Suppressor macrophage (primary cell): ENCODE results near the gene SLC3A2.
"Not testable (repeated sequence)": the region's sequence is repeated elsewhere in the genome, so short reads cannot be mapped to it uniquely, and the experiment has no call there.

Source experiments
- DNase-seq, 4 experiments: peaks; one replicate each; pipeline ENCODE4 v3.0.0-alpha.2; 2020 to 2022
- total RNA-seq, 17 experiments: gene quantifications; one replicate each; lab custom pipeline; 2026; ENCODE audit warnings: mixed read lengths in 6 of 17, inconsistent platforms in 3 of 17; lab: John Stamatoyannopoulos, UW

SLC3A2 gene
- 134 to 315 (median 254) reads per million in 17 experiments for total RNA-seq

- peak; percentile 89 to 96 (median 92) for DNase-seq
Observed at GRCh38 chr11:62880803-62881578, at the start of gene SLC3A2. Gene SLC3A2 (plus strand): TSS chr11:62880896. CDS start chr11:62881024, 128 bp downstream.

GRCh38 chr11:62830904-62831519 lies 49.7 kb upstream of the SLC3A2 start:
- no peak for DNase-seq

GRCh38 chr11:62831520-62832335 lies 49.0 kb upstream of the SLC3A2 start, which contains the start of gene STX5:
Gene STX5 (minus strand): TSS chr11:62832051. CDS start chr11:62831243, 808 bp downstream.
- DNase-seq: peak; percentile 99 to 100 (median 99)

DNA sequence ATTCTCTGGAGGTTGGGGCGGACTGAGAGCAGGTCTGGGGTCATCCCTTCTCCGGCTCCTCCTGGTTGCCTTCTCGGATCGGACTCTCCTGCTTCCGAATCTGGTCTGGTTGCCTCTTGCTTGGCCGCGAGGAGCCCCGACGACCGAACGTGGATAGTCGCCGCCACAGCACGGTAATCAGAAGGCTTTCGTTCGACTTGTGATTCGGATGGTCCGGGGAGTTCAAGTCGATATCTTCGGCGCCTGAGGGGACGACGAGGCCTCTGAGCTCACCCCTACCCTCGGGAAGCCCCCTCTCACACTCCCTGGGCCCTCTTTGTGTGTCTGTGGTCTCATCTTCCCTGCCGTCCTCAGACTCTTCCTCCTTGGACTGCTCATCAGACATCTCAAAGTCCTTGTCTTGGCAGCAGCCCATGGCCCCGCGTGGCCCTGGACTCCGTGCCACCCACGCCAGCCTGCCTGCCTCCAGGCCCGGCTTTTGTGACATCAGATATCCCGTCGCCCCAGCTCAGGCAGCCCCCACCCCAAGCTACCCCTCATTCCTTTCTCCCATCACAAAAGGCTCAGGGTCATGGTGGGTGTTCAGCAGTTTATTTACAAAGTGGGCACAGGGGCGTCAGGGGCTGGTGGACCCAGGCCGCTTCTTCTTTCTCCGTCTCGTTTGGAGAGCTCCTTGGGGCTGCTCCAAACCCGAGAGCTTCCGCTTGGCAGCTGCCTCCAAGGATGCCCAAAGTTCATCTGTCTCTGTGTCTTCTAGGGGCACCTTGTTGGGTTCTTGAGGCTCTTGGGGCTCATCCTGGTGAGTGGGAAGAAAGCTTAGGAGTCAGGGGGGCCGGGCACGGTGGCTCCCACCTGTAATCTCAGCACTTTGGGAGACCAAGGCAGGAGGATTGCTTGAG lies 48.1 kb upstream of the SLC3A2 start, which contains the start of gene TEX54:
Gene TEX54, minus strand, starts transcription at position 506 of the 899 bp plus-strand sequence.
- DNase-seq: peak in 3 of 4 experiments; percentile 49 to 68 (median 53)

DNA sequence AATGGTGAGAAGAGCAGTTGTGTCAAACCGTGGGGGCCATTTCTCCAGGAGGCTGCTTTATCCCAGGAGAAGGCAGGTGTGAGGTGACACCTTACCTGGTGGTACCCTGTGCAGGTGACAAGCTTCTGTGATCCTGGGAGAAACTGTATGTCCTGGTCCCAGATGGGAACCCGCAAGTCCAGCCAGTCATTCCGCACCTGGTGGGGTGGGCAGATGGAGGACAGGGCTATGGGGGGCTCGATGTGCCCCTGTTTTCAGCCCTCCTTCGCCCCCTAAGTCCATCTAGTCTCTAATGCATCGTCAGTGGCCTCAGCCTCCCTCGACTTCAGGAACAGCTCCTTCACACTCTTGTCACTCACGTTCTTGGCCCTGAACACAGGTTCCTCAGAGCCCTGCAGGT lies 45.4 kb upstream of the SLC3A2 start:
- DNase-seq: no peak

DNA sequence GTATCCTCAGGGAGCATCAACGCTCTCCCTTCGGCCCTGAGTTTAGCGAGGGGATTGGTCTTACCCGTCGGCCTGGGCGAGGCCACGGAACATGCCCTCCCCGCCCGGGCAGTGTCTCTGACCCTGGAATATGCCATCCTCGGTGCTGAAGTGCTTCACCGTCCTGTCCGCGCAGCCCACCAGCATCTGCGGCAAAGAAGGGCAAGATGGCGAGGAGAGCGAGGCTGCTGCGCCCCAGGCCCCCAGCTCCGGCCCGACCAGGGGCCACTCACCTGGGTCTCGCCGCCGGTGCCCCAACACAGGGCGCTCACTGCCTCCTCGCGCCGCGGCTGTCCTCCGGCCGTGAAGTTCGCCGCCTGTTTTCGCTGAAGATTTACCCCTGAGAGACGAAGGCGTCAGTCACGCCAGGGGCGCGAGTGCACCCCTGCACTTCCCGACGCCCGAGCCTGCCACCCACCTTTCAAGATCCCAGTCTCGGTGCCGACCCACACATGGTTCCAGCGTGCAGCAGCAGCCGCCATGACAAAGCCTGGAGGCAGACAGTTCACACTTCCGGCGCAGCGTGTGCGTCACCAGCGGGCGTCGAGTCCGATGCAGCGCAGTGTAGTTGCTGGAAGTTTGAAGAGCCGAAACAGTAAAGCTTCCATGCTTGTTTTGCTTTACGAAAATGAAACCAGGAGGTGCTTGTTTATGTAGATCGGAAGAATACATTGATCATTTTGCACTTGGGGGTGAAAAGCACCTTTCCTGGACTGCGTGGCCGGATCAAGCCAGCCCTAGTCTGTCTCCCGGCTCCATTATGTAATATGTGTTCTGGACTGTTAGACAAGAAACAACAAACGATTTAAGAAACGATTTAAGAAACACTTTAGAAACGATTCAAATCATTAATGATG lies 41.4 kb upstream of the SLC3A2 start, which contains the start of gene WDR74:
Gene WDR74, minus strand, starts transcription at position 541 of the 896 bp plus-strand sequence. Its CDS starts 20 bp downstream, at position 521.
- peak; percentile 96 to 97 (median 97) for DNase-seq

DNA sequence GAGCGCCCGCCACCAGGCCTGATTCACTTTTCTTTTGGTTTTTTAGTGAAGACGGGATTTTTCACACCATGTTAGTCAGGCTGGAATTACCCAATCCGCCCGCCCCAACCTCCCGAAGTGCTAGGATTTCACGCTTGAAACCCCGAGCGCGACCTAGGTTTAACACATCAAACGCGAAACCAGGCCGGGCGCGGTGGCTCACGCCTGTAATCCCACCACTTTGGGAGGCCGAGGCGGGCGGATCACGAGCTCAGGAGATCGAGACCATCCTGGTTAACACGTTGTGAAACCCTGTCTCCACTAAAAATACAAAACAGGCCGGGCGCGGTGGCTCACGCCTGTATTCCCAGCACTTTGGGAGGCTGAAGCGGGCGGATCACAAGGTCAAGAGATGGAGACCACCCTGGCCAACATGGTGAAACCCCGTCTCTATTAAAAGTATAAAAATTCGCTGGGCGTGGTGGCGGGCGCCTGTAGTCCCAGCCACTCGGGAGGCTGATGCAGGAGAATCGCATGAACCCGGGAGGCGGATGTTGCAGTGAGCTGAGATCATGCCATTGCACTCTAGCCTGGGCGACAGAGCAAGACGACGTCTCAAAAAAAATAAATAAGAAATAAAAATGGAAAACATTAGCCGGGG lies 39.9 kb upstream of the SLC3A2 start:
- DNase-seq: peak; percentile 81 to 87 (median 84)

- peak; percentile 92 to 99 (median 95) for DNase-seq
Observed at GRCh38 chr11:62841361-62842170, 39.1 kb upstream of the SLC3A2 start.

- DNase-seq: peak; percentile 26 to 61 (median 46)
Observed at GRCh38 chr11:62842171-62842741, 38.4 kb upstream of the SLC3A2 start.

DNA sequence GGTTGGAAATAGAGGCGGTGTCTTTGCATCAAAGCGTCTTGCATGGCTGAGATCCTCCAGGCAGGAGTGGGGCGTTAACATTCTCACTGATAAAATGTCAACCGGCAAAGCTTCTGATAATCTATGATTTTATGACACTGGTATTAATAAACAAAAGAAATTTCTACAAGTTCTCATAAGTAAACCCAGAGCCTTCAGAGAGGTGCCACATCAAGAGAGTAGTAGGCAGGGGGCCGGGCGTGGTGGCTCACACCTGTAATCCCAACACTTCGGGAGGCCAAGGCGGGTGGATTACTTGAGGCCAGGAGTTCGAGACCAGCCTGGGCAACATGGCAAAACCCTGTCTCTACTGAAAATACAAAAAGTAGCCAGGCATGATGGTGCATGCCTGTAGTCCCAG lies 37.8 kb upstream of the SLC3A2 start:
- not testable (repeated sequence) for DNase-seq

GRCh38 chr11:62843466-62843865 lies 37.2 kb upstream of the SLC3A2 start:
- DNase-seq: no peak

GRCh38 chr11:62844154-62844553 lies 36.5 kb upstream of the SLC3A2 start:
- DNase-seq: no peak

DNA sequence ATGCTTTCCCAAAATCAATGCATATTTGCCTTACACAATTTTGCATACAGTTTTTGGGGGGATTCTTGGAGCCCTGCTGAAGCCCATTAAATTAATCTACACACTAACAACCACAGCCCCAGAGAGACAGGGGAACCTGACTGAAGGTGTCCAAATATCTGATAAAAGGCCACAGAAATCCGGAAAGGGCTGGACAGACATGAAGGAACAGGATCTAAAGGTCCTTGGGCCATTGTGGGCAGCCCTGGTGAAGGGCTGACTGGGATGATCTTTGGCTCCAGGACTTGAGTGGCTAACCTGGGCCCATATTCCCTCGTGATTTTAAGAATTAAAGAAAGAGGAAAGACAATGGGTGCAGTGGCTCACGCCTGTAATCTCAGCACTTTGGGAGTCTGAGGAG lies 34.5 kb upstream of the SLC3A2 start:
- DNase-seq: no peak

DNA sequence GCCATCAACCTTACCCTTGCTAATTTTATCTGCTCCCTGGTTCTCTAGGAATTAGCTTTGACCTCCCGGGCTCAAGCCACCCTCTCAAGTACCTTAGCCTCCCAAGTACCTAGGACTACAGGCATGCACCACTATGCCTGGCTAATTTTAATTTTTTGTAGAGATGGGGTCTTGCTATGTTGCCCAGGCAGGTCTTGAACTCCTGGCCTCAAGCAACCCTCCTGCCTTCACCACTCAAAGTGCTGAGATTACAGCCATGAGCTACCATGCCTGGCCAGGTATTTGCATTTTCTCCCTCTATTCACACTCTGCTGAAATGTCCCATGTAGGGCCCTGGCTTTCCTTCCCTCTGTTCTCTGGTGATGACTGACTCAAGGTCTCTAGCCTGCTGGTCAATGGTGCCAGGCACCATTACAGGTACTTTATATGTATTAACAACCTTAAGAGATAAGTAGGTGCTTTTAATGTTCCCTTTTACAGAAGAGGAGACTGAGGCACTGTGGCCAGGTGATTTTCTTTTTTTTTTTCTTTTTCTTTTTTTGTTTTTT lies 32.9 kb upstream of the SLC3A2 start:
- DNase-seq: no peak

- DNase-seq: no peak
Observed at GRCh38 chr11:62850911-62851806, 29.5 kb upstream of the SLC3A2 start.

DNA sequence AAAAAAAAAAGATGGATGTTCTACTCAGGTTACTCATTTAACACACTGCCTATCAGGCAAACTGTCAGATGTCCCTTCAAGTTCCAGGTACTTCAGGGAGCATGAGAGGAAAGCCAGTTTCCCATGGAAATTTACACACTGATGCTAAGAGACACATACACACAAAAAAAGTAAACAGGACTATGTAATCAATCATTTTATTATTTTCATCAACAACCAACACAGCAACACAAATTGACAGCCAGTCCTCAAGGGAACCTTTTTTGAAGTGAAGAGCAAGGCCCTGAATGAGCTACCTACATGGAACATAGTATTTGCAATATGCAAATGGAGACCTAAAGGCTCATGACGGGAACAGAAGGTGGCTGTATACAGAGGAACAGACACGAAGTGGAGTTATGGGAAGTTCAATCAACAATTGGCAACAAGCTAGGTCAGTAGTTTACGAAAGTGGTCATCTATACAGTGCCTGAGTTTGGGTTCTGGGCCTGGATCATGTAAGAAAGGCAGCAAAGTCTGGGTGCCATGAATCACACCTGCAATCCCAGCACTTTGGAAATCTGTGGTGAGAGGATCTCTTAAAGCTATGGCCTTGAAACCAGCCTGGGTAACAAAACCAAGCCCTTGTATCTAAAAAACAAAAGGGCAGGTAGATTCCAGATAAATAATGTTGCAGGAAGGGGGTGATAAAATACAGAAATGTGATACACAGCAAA lies 28.7 kb upstream of the SLC3A2 start:
- no peak for DNase-seq
